HepG2 (cell line): ENCODE measurements around the gene ZNF155. TPM values are rescaled to one million over a fixed set of nuclear protein-coding genes. Genes with fewer than 3 reads are reported as not detected.
A peak's percentile ranks its signal among the peaks of the same experiment; 100 is the strongest.
"Not testable (repeated sequence)": the region's sequence is repeated elsewhere in the genome, so short reads cannot be mapped to it uniquely, and the experiment has no call there.

Experiments
- ATAC-seq: fragments of 200-7000 bp; cut with Tn5 transposase; 3 replicates; pipeline ENCODE4 v1.9.1; 2020; ENCODE audit warnings: mild to moderate bottlenecking, moderate library complexity
- BruUV-seq: library from RNA; stranded (reverse); fragments of 400-500 nt; replicated peaks from 2 replicates; lab custom pipeline; 2021; lab: Mats Ljungman, UMichigan
- CTCF ChIA-PET: fragments of 300-600 bp; formaldehyde crosslinking; extraction: SDS; loops from one replicate; lab custom pipeline; 2021; ENCODE audit warnings: low total read pairs, inconsistent platforms, low intra/inter-chr PET ratio; lab: Yijun Ruan, JAX
- POLR2A ChIA-PET: fragments of 350-600 bp; sonication (Branson Sonifier 250); formaldehyde crosslinking; loops from one replicate; lab custom pipeline; 2020; ENCODE audit warnings: antibody characterized with exemption, inconsistent platforms; lab: Yijun Ruan, JAX
- DNase-seq: peaks from one replicate; pipeline ENCODE4 v3.0.0-alpha.2; 2015; ENCODE audit warnings: low spot score
- FAIRE-seq: peaks from 3 replicates; lab custom pipeline; 2011; peaks lifted over from hg19 to GRCh38; lab: Jason Lieb, UNC
- H2AFZ ChIP-seq: one replicate; pipeline ENCODE4 v1.6.1; 2011; ENCODE audit warnings: low read length, inconsistent platforms
- H3K27ac ChIP-seq: fragments of 300-600 bp; 3 replicates; pipeline ENCODE4 v1.8.0; 2011; ENCODE audit warnings: mixed run types, mild to moderate bottlenecking, mixed read lengths, low read length, inconsistent platforms; ENCODE audit not compliant: insufficient read depth; ENCODE audit errors: extremely low read length
- H3K27me3 ChIP-seq, 2 experiments: fragments of 200-600 bp in 1 of 2; 2 replicates in 1 of 2; 3 replicates in 1 of 2; pipeline versions ENCODE4 v1.6.0 to v1.8.0; 2011; ENCODE audit warnings: low read length in 2 of 2, mild to moderate bottlenecking in 2 of 2, moderate library complexity in 2 of 2, inconsistent platforms in 1 of 2; ENCODE audit not compliant: insufficient read depth in 2 of 2, control insufficient read depth in 1 of 2
- H3K36me3 ChIP-seq, 2 experiments: fragments of 200-600 bp in 1 of 2; replicated peaks in 1 of 2; 2 replicates in 1 of 2; 3 replicates in 1 of 2; pipeline versions ENCODE4 v1.5.1 to v1.8.0; 2011; ENCODE audit warnings: low read length in 2 of 2, inconsistent platforms in 1 of 2; ENCODE audit not compliant: insufficient read depth in 2 of 2, control insufficient read depth in 1 of 2
- H3K4me1 ChIP-seq: 2 replicates; pipeline ENCODE4 v1.5.1; 2012; ENCODE audit warnings: low read length, inconsistent platforms; ENCODE audit not compliant: insufficient read depth
- H3K4me2 ChIP-seq: 2 replicates; pipeline ENCODE4 v1.6.0; 2011; ENCODE audit warnings: low read depth, low read length, inconsistent platforms
- H3K4me3 ChIP-seq, 3 experiments: fragments of 200-600 bp in 1 of 3; sonication (generic), shearing (Covaris generic) in 1 of 3; replicated peaks in 1 of 3; 2 replicates each; pipeline ENCODE4 v1.5.1; 2011 to 2016; ENCODE audit warnings: low read length in 3 of 3, inconsistent platforms in 2 of 3, low read depth in 2 of 3, mild to moderate bottlenecking in 2 of 3, control low read depth in 1 of 3, mixed read lengths in 1 of 3; ENCODE audit not compliant: insufficient read depth in 1 of 3
- H3K79me2 ChIP-seq: one replicate; pipeline ENCODE4 v1.6.1; 2011; ENCODE audit warnings: low read length, inconsistent platforms; ENCODE audit not compliant: insufficient read depth
- H3K9ac ChIP-seq: 2 replicates; pipeline ENCODE4 v1.6.0; 2011; ENCODE audit warnings: mild to moderate bottlenecking, low read depth, low read length, inconsistent platforms; ENCODE audit not compliant: insufficient read depth
- H3K9me3 ChIP-seq: 2 replicates; pipeline ENCODE4 v1.5.1; 2012; ENCODE audit warnings: mild to moderate bottlenecking, low read length
- H4K20me1 ChIP-seq: 2 replicates; pipeline ENCODE4 v1.6.0; 2011; ENCODE audit warnings: inconsistent platforms, mild to moderate bottlenecking, low read length, moderate library complexity; ENCODE audit not compliant: insufficient read depth
- EZH2 ChIP-seq: conservative IDR thresholded peaks from 2 replicates; pipeline ENCODE4 v1.6.1; 2012; ENCODE audit warnings: mild to moderate bottlenecking, low read depth, low read length, moderate library complexity
- GATAD2A ChIP-seq: IDR thresholded peaks from 2 replicates; pipeline ENCODE4 v1.6.1; 2016
- IRF1 ChIP-seq: sonication (generic); formaldehyde crosslinking; IDR thresholded peaks from 2 replicates; pipeline ENCODE4 v1.4.0; 2020; ENCODE audit warnings: low read depth, mild to moderate bottlenecking, missing genetic modification reagents
- KLF11 ChIP-seq: IDR thresholded peaks from 2 replicates; pipeline ENCODE4 v1.6.1; 2016; ENCODE audit warnings: missing compliant biosample characterization
- MAFF ChIP-seq: IDR thresholded peaks from 2 replicates; pipeline ENCODE4 v1.6.1; 2011; ENCODE audit warnings: low read depth, low read length, improper control_type of control experiment
- MAFK ChIP-seq, 2 experiments: IDR thresholded peaks in 1 of 2; conservative IDR thresholded peaks in 1 of 2; 2 replicates each; pipeline ENCODE4 v1.6.1; 2011; ENCODE audit warnings: improper control_type of control experiment in 2 of 2, low read length in 2 of 2
- SMAD1 ChIP-seq: sonication (generic); formaldehyde crosslinking; IDR thresholded peaks from 2 replicates; pipeline ENCODE4 v1.4.0; 2020; ENCODE audit warnings: missing genetic modification reagents, low read depth, mild to moderate bottlenecking, borderline replicate concordance
- ZBTB4 ChIP-seq: sonication (generic); formaldehyde crosslinking; IDR thresholded peaks from 2 replicates; pipeline ENCODE4 v1.4.0; 2020; ENCODE audit warnings: missing genetic modification reagents, mild to moderate bottlenecking, borderline replicate concordance
- ZNF414 ChIP-seq: sonication (generic); formaldehyde crosslinking; IDR thresholded peaks from 2 replicates; pipeline ENCODE4 v1.5.0; 2020; ENCODE audit warnings: missing genetic modification reagents
- WGBS: methylation state at CpG from one replicate; pipeline ENCODE4 v1.1.6; 2017; ENCODE audit warnings: low lambda C conversion rate; 5-methylcytosine and 5-hydroxymethylcytosine counted together
- in situ Hi-C: cut with HindIII; loops from 2 replicates; pipeline ENCODE4 v1.10.0; 2017; ENCODE audit warnings: low pct_unique_long_range_greater_than_20kb; ENCODE audit not compliant: extremely low pct_ligation_motif_present
- intact Hi-C: fragments of 100-400 bp; cut with micrococcal nuclease; formaldehyde crosslinking; loops from one replicate; pipeline ENCODE4 v1.10.0; 2022; ENCODE audit not compliant: unreplicated experiment
- polyA plus RNA-seq, 8 experiments: library from polyadenylated mRNA; depleted of rRNA in 3 of 8; stranded (reverse) in 7 of 8; unstranded in 1 of 8; fragments of >200 nt; fragmentation: Illumina TruSeq in 4 of 8; extraction: Trizol in 4 of 8; gene quantifications; 2 replicates each; pipeline versions ENCODE4 v1.2.1 to v1.2.3, GENCODE V29; 2011 to 2016; ENCODE audit warnings: low read depth in 4 of 8, missing spikeins in 1 of 8, mixed read lengths in 1 of 8; ENCODE audit not compliant: insufficient read depth in 1 of 8
- total RNA-seq, 5 experiments: library from RNA; depleted of rRNA; stranded (reverse); fragments of >200 nt; fragmentation: Illumina TruSeq; extraction: Trizol; gene quantifications; 2 replicates each; pipeline ENCODE4 v1.2.3, GENCODE V29; 2016; ENCODE audit warnings: low read depth in 1 of 5

The ZNF155 gene
- total and polyA plus RNA-seq, 2 of the 13 experiments (the other 11 are each of a cell fraction or from before 2014, with no cell fraction given) = 2.5 to 3.6 TPM

- ChIA-PET POLR2A (no interaction called here), CTCF (no interaction called here)
- Histone ChIP-seq H2AFZ (no peak overlapping the region), H3K4me3 (no peak overlapping the region), H3K9ac (no peak overlapping the region), H3K27me3 (no peaks in the 10 kb centered on the region), H3K27ac (no peak overlapping the region), H4K20me1 (no peaks in the 10 kb centered on the region), H3K9me3 (peaks cover 10% of the 10 kb centered on the region; the same call in 1 of the 2 replicates), H3K4me2 (no peak overlapping the region), H3K4me1 (no peaks in the 10 kb centered on the region), H3K36me3 (no peaks in the 10 kb centered on the region), H3K79me2 (no peaks in the 10 kb centered on the region)
- no TSS peak for BruUV-seq
- FAIRE-seq (no peak), DNase-seq (no peak), ATAC-seq (no peak)
- 1% methylated on average over 5 of the region's 5 CpGs for WGBS
- TF ChIP-seq GATAD2A (CRISPR knock-in tag) (no peak), MAFF (peak; percentile 72), ZNF414 (no peak), ZBTB4 (CRISPR knock-in tag) (no peak), KLF11 (no peak), SMAD1 (CRISPR knock-in tag) (no peak), EZH2 (no peak), MAFK (conservative IDR thresholded peaks at IDR 0.05 in 1 of 2, IDR thresholded peaks at IDR 0.05 in 1 of 2; ENCODE audit: low read length in 2 of 2) (peak; percentile 66 to 82), IRF1 (CRISPR knock-in tag) (no peak)
- in situ Hi-C loops (no loop called here), intact Hi-C loops (no loop called here)
These were observed 42.8 kb upstream of the ZNF155 start for GRCh38 chr19:43941209-43941608.

GRCh38 chr19:43947412-43947811, 36.6 kb upstream of the ZNF155 start:
- DNase-seq, H3K9ac ChIP-seq, H3K4me3 ChIP-seq, H3K27ac ChIP-seq, H4K20me1 ChIP-seq, H3K4me1 ChIP-seq, H3K4me2 ChIP-seq, H3K27me3 ChIP-seq, FAIRE-seq, intact Hi-C loops, H2AFZ ChIP-seq, H3K36me3 ChIP-seq, in situ Hi-C loops, CTCF ChIA-PET, H3K79me2 ChIP-seq, BruUV-seq, ATAC-seq: not testable (repeated sequence)
- H3K9me3 ChIP-seq = peaks cover 37% of the 10 kb centered on the region
- 3% methylated on average over 1 of the region's 1 CpG for WGBS
- POLR2A ChIA-PET = interaction anchor here (1.4 kb wide), 1 partner anchor 12 kb away, joined by 6 read pairs; the partner anchor contains the start of gene ZNF45
